ENCODE measurements around the gene CCN5. TPM values are rescaled to one million over a fixed set of nuclear protein-coding genes. Genes with fewer than 3 reads are reported as not detected.

CCN5 gene
- total and polyA plus RNA-seq, 2 of the 8 experiments (the other 6 are each of a cell fraction or from before 2014, with no cell fraction given), result not detected

DNA sequence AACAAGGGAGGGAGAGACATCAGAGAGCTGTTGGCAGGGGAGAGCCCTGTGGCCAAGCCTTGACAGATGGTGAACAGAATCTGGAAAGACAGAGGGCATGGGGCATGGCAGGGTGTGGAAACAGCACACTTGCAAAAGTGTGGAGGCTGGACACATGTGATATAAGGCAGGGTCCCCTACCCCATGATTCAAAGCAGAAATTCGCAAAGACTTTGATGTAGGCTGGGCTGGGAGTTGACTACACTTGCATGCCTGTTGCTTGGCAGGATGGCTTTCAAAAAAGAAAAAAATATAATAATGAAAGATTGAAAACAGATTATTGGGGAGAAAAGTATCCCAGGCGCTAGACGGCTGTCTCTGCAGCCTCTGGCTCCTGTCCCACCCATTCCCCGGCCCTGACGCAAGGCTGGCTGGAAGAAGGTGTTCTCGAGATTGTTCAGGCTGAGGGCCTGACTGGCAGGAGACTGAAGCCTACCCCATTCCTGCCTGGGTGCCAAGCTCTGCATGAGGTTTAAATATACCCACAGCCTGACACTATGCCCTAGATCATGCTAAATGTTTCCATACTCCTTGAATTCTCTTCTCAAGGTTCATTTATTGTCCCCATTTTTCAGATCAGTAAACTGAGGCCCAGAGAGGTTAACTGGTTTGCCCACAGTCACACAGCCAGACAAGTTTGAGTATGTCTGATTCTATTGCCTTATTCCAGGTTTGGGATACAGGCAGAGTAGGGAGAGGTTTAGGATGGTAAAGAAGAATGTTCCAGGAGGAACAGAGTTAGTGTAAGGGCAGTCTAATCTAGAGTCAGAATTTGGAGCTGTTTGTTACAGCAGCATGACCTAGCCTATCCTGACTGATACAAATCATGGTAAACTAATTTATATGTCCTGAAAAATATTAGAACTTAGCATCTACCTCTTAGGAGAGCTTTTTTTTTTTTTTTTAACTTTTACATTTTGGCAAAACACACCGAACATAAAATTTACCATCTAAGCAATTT is 23.4 kb upstream of the CCN5 start:
- POLR2A ChIA-PET (ENCODE audit: partially characterized antibody), result interaction anchor here (1.2 kb wide), 1 partner anchor 10 kb away, joined by 3 read pairs; no protein-coding TSS in a partner anchor
- whole genome bisulfite sequencing, 2 experiments (ENCODE audit: extremely low coverage in 1 of 2, insufficient coverage in 1 of 2, insufficient read length in 1 of 2, insufficient replicate concordance in 2 of 2, low coverage in 1 of 2, low lambda C conversion rate in 2 of 2, missing lambda C conversion rate in 1 of 2), result 95% methylated on average over 7 of the region's 7 CpGs; no CpG with 5 or more reads in 1 of the 2 experiments
- no peak overlapping the region for H3K4me2 ChIP-seq (ENCODE audit: insufficient read depth in 1 of 2, low read depth in 2 of 2, low read length in 2 of 2)

More for the DNA sequence above, 23.4 kb upstream of the CCN5 start:
- H3K27ac ChIP-seq (ENCODE audit: low read depth, low read length), result no peak overlapping the region
- no peak overlapping the region for H2BK5ac ChIP-seq (ENCODE audit: low read depth, low read length)
- no peaks in the 10 kb centered on the region for H3K23me2 ChIP-seq (ENCODE audit: low read depth, low read length)
- H2AFZ ChIP-seq (ENCODE audit: low read length), result no peak overlapping the region
- H3K79me1 ChIP-seq (ENCODE audit: low read depth, low read length), result no peaks in the 10 kb centered on the region
- TF ChIP-seq KDM1A (IDR thresholded peaks at IDR 0.05; ENCODE audit: borderline replicate concordance, low read length) (0 out of 2 replicates have a peak, but pooled peaks have one; percentile 45), EP300 (IDR thresholded peaks at IDR 0.05; ENCODE audit: borderline replicate concordance in 1 of 2, low read depth in 2 of 2, low read length in 2 of 2) (no peak)
- no peak for DNase-seq (ENCODE audit: low read depth in 1 of 2, low spot score in 2 of 2)
- H2BK15ac ChIP-seq (ENCODE audit: low read length), result no peak overlapping the region
- H3K23ac ChIP-seq (ENCODE audit: insufficient read length), result no peak overlapping the region
- H2BK120ac ChIP-seq (replicated peaks; ENCODE audit: low read depth, low read length), result no peak overlapping the region
- H3K9ac ChIP-seq (replicated peaks in 1 of 4; ENCODE audit: extremely low read depth in 1 of 4, low read depth in 3 of 4, low read length in 3 of 4), result no peak overlapping the region
- no peak overlapping the region for H3K14ac ChIP-seq (ENCODE audit: insufficient read length)
- H3K79me2 ChIP-seq (ENCODE audit: control insufficient read depth in 1 of 2, insufficient read depth in 2 of 2, low read length in 2 of 2), result no peaks in the 10 kb centered on the region
- H3K18ac ChIP-seq (ENCODE audit: extremely low read depth, low read length), result no peak overlapping the region
- H4K91ac ChIP-seq (replicated peaks; ENCODE audit: insufficient read length, low read length), result no peak overlapping the region
- H3K9me3 ChIP-seq (ENCODE audit: insufficient read depth in 2 of 2, low read depth in 1 of 2, low read length in 1 of 2), result peaks cover 0 to 4% of the 10 kb centered on the region in 2 experiments; a peak in 1 of 4 replicates
- no peak overlapping the region for H2BK12ac ChIP-seq (ENCODE audit: low read depth, low read length)
- no peak overlapping the region for H4K8ac ChIP-seq (ENCODE audit: extremely low read depth, insufficient read depth, low read length)
- CTCF ChIA-PET (ENCODE audit: partially characterized antibody), result interaction anchor here (0.6 to 7.4 kb wide), 8 partner anchors 9 to 106 kb away, joined by 3 to 83 read pairs (median 3); no protein-coding TSS in a partner anchor
- no peaks in the 10 kb centered on the region for H4K20me1 ChIP-seq (replicated peaks in 1 of 2; ENCODE audit: control insufficient read depth in 1 of 2, insufficient read depth in 2 of 2, low read length in 2 of 2)
- no peaks in the 10 kb centered on the region for H3K36me3 ChIP-seq (ENCODE audit: control insufficient read depth in 2 of 4, insufficient read depth in 4 of 4, low read length in 3 of 4)
- no peak overlapping the region for H2AK5ac ChIP-seq (ENCODE audit: low read depth, low read length)
- H3K4me1 ChIP-seq (replicated peaks in 1 of 4; ENCODE audit: control insufficient read depth in 3 of 4, insufficient read depth in 4 of 4, low read length in 3 of 4), result peaks cover 0 to 3% (median under 1%) of the 10 kb centered on the region in 4 experiments; a peak in 2 of 7 replicates
- H4K5ac ChIP-seq (ENCODE audit: insufficient read length, low read depth, low read length), result no peak overlapping the region
- H3K4ac ChIP-seq (replicated peaks; ENCODE audit: insufficient read length, low read depth, low read length), result no peak overlapping the region
- no peaks in the 10 kb centered on the region for H3K27me3 ChIP-seq (replicated peaks in 1 of 4; ENCODE audit: control insufficient read depth in 3 of 4, extremely low read depth in 1 of 4, insufficient read depth in 3 of 4, low read length in 3 of 4)
- no peak overlapping the region for H3K4me3 ChIP-seq (ENCODE audit: extremely low read depth in 1 of 4, insufficient read depth in 2 of 4, low read depth in 3 of 4, low read length in 4 of 4)
- FAIRE-seq, result no peak
- no peak overlapping the region for H2BK20ac ChIP-seq (ENCODE audit: low read length)
- H3K56ac ChIP-seq (replicated peaks; ENCODE audit: insufficient read length, low read depth, low read length), result no peak overlapping the region

Measured in H1 (cell line).